Muscle layer of duodenum (tissue), 2 donors: ENCODE measurements around the gene C1QC.
"Not testable (repeated sequence)": the region's sequence is repeated elsewhere in the genome, so short reads cannot be mapped to it uniquely, and the experiment has no call there.

Source experiments
- H3K27ac ChIP-seq: one replicate; pipeline ENCODE4 v1.7.0; 2013; ENCODE audit warnings: mild to moderate bottlenecking, low read length
- H3K27me3 ChIP-seq: one replicate; pipeline ENCODE4 v1.7.0; 2013; ENCODE audit warnings: low read depth, mild to moderate bottlenecking, control low read depth, low read length
- H3K36me3 ChIP-seq, 2 donors: one replicate each; pipeline ENCODE4 v1.7.0; 2013; ENCODE audit warnings: low read length in 2 of 2, control low read depth in 1 of 2, mild to moderate bottlenecking in 1 of 2; ENCODE audit not compliant: insufficient read depth in 2 of 2, control insufficient read depth in 1 of 2
- H3K4me1 ChIP-seq, 2 donors: one replicate each; pipeline ENCODE4 v1.7.0; 2013; ENCODE audit warnings: low read length in 2 of 2, mild to moderate bottlenecking in 2 of 2, control low read depth in 1 of 2, moderate library complexity in 1 of 2; ENCODE audit not compliant: insufficient read depth in 2 of 2, control insufficient read depth in 1 of 2
- H3K4me3 ChIP-seq, 2 donors: one replicate each; pipeline ENCODE4 v1.7.0; 2013; ENCODE audit warnings: low read length in 2 of 2, low read depth in 1 of 2, mild to moderate bottlenecking in 1 of 2
- H3K9me3 ChIP-seq, 2 donors: one replicate each; pipeline ENCODE4 v1.7.0; 2013; ENCODE audit warnings: low read length in 2 of 2, control low read depth in 1 of 2, mild to moderate bottlenecking in 1 of 2; ENCODE audit not compliant: control insufficient read depth in 1 of 2
- donor health status: healthy.

The C1QC gene

GRCh38 chr1:22671999-22672398, 28.6 kb downstream of the C1QC start:
- H3K27me3 ChIP-seq = peaks cover 5% of the 10 kb centered on the region

GRCh38 chr1:22673486-22674409, 30.3 kb downstream of the C1QC start:
- no peaks in the 10 kb centered on the region for H3K4me1 ChIP-seq
- H3K9me3 ChIP-seq = no peaks in the 10 kb centered on the region
- no peak overlapping the region for H3K27ac ChIP-seq
- no peak overlapping the region for H3K4me3 ChIP-seq
- H3K36me3 ChIP-seq = no peaks in the 10 kb centered on the region
- H3K27me3 ChIP-seq = peaks cover 5% of the 10 kb centered on the region

More at GRCh38 chr1:22671999-22672398, 28.6 kb downstream of the C1QC start:
- H3K4me3 ChIP-seq = no peak overlapping the region
- no peaks in the 10 kb centered on the region for H3K36me3 ChIP-seq
- no peaks in the 10 kb centered on the region for H3K4me1 ChIP-seq
- no peaks in the 10 kb centered on the region for H3K9me3 ChIP-seq
- no peak overlapping the region for H3K27ac ChIP-seq

GRCh38 chr1:22674410-22674749, 30.9 kb downstream of the C1QC start:
- H3K27ac ChIP-seq = no peak overlapping the region
- no peak overlapping the region for H3K4me3 ChIP-seq
- no peaks in the 10 kb centered on the region for H3K36me3 ChIP-seq
- H3K4me1 ChIP-seq = no peaks in the 10 kb centered on the region
- H3K27me3 ChIP-seq = peaks cover 5% of the 10 kb centered on the region
- H3K9me3 ChIP-seq = no peaks in the 10 kb centered on the region

GRCh38 chr1:22676151-22676550, 32.7 kb downstream of the C1QC start:
- H3K4me1 ChIP-seq, H3K4me3 ChIP-seq, H3K27ac ChIP-seq, H3K9me3 ChIP-seq, H3K36me3 ChIP-seq, H3K27me3 ChIP-seq: not testable (repeated sequence)

GRCh38 chr1:22676916-22677583, 33.6 kb downstream of the C1QC start:
- Histone ChIP-seq H3K36me3 (no peaks in the 10 kb centered on the region), H3K4me1 (no peaks in the 10 kb centered on the region), H3K27ac (no peak overlapping the region), H3K27me3 (peaks cover 5% of the 10 kb centered on the region), H3K4me3 (no peak overlapping the region), H3K9me3 (no peaks in the 10 kb centered on the region)

- Histone ChIP-seq H3K4me3 (no peak overlapping the region), H3K27me3 (peaks cover 5% of the 10 kb centered on the region), H3K4me1 (no peaks in the 10 kb centered on the region), H3K36me3 (no peaks in the 10 kb centered on the region), H3K9me3 (no peaks in the 10 kb centered on the region), H3K27ac (no peak overlapping the region)
Measured at GRCh38 chr1:22677931-22678896, 34.8 kb downstream of the C1QC start.

GRCh38 chr1:22680726-22681125, 37.3 kb downstream of the C1QC start:
- Histone ChIP-seq H3K4me1 (peaks cover 0 to 2% of the 10 kb centered on the region in 2 donors), H3K27me3 (no peaks in the 10 kb centered on the region), H3K27ac (no peak overlapping the region), H3K9me3 (no peaks in the 10 kb centered on the region), H3K36me3 (no peaks in the 10 kb centered on the region), H3K4me3 (no peak overlapping the region)

GRCh38 chr1:22681556-22682276, 38.3 kb downstream of the C1QC start:
- Histone ChIP-seq H3K9me3 (no peaks in the 10 kb centered on the region), H3K36me3 (no peaks in the 10 kb centered on the region), H3K27me3 (no peaks in the 10 kb centered on the region), H3K4me3 (no peak overlapping the region), H3K27ac (no peak overlapping the region), H3K4me1 (peaks cover 0 to 7% of the 10 kb centered on the region in 2 donors)

- H3K27ac ChIP-seq = no peak overlapping the region
- no peaks in the 10 kb centered on the region for H3K36me3 ChIP-seq
- peaks cover 0 to 7% of the 10 kb centered on the region in 2 donors for H3K4me1 ChIP-seq
- H3K4me3 ChIP-seq = no peak overlapping the region
- H3K9me3 ChIP-seq = no peaks in the 10 kb centered on the region
- H3K27me3 ChIP-seq = no peaks in the 10 kb centered on the region
Measured at GRCh38 chr1:22683547-22683946, 40.1 kb downstream of the C1QC start.

- H3K27me3 ChIP-seq = no peaks in the 10 kb centered on the region
- no peak overlapping the region for H3K4me3 ChIP-seq
- H3K27ac ChIP-seq = no peak overlapping the region
- no peaks in the 10 kb centered on the region for H3K9me3 ChIP-seq
- H3K36me3 ChIP-seq = no peaks in the 10 kb centered on the region
- peaks cover 0 to 7% of the 10 kb centered on the region in 2 donors for H3K4me1 ChIP-seq
Measured at GRCh38 chr1:22685591-22686059, 42.2 kb downstream of the C1QC start.
